Common myeloid progenitor, CD34-positive (primary cell): ENCODE measurements around the gene HEBP1.

Experiments used
- CTCF ChIA-PET: fragments of 350-600 bp; sonication (Branson Sonifier 250); formaldehyde crosslinking; loops from one replicate; lab custom pipeline; 2021; ENCODE audit warnings: antibody characterized with exemption; lab: Charles Lee
- POLR2A ChIA-PET: fragments of 350-600 bp; sonication (Branson Sonifier 250); formaldehyde crosslinking; loops from one replicate; lab custom pipeline; 2021; ENCODE audit warnings: antibody characterized with exemption; lab: Charles Lee
- DNase-seq, 3 donors: peaks; one replicate each; pipeline versions ENCODE4 v3.0.0 to v3.0.0-alpha.2; 2013
- H3K27ac ChIP-seq, 2 experiments: 1 replicate in 1 of 2; 2 replicates in 1 of 2; pipeline ENCODE4 v1.7.0; 2013; ENCODE audit warnings: inconsistent platforms in 2 of 2, low read length in 2 of 2, mild to moderate bottlenecking in 2 of 2, low read depth in 1 of 2, moderate library complexity in 1 of 2; ENCODE audit not compliant: severe bottlenecking in 2 of 2, insufficient read depth in 1 of 2, poor library complexity in 1 of 2
- H3K27me3 ChIP-seq, 5 experiments: replicated peaks in 2 of 5; 1 replicate in 3 of 5; 2 replicates in 2 of 5; pipeline versions ENCODE4 v1.6.1 to v1.7.0; 2013; ENCODE audit warnings: low read length in 4 of 5, mild to moderate bottlenecking in 2 of 5, moderate library complexity in 2 of 5, inconsistent platforms in 1 of 5; ENCODE audit not compliant: insufficient read depth in 5 of 5, control insufficient read depth in 4 of 5
- H3K36me3 ChIP-seq, 4 experiments: 1 replicate in 2 of 4; 2 replicates in 2 of 4; pipeline versions ENCODE4 v1.6.1 to v1.7.0; 2013; ENCODE audit warnings: low read length in 3 of 4, control low read depth in 1 of 4, mild to moderate bottlenecking in 1 of 4; ENCODE audit not compliant: control insufficient read depth in 4 of 4, insufficient read depth in 4 of 4
- H3K4me1 ChIP-seq, 4 experiments: 1 replicate in 3 of 4; 2 replicates in 1 of 4; pipeline versions ENCODE4 v1.6.1 to v1.7.1; 2013; ENCODE audit warnings: low read length in 3 of 4, mild to moderate bottlenecking in 3 of 4, control low read depth in 1 of 4, inconsistent platforms in 1 of 4, moderate library complexity in 1 of 4; ENCODE audit not compliant: control insufficient read depth in 4 of 4, insufficient read depth in 4 of 4; ENCODE audit errors: control extremely low read depth in 1 of 4
- H3K4me3 ChIP-seq, 7 experiments: 1 replicate in 4 of 7; 2 replicates in 3 of 7; pipeline versions ENCODE4 v1.5.1 to v1.7.0; 2013; ENCODE audit warnings: mild to moderate bottlenecking in 7 of 7, low read length in 6 of 7, moderate library complexity in 6 of 7, inconsistent platforms in 2 of 7, low read depth in 2 of 7, control low read depth in 1 of 7; ENCODE audit not compliant: insufficient read depth in 4 of 7, control insufficient read depth in 1 of 7; ENCODE audit errors: extremely low read depth in 1 of 7
- H3K9me3 ChIP-seq, 5 experiments: 1 replicate in 4 of 5; 2 replicates in 1 of 5; pipeline versions ENCODE4 v1.6.1 to v1.7.1; 2013; ENCODE audit warnings: low read length in 4 of 5, mild to moderate bottlenecking in 2 of 5, inconsistent platforms in 1 of 5, low read depth in 1 of 5, moderate library complexity in 1 of 5; ENCODE audit not compliant: control insufficient read depth in 4 of 5, insufficient read depth in 2 of 5; ENCODE audit errors: control extremely low read depth in 1 of 5
- whole genome bisulfite sequencing: methylation state at CpG from one replicate; pipeline ENCODE4 v1.1.5; 2013; ENCODE audit not compliant: insufficient coverage; 5-methylcytosine and 5-hydroxymethylcytosine counted together

HEBP1 gene

DNA sequence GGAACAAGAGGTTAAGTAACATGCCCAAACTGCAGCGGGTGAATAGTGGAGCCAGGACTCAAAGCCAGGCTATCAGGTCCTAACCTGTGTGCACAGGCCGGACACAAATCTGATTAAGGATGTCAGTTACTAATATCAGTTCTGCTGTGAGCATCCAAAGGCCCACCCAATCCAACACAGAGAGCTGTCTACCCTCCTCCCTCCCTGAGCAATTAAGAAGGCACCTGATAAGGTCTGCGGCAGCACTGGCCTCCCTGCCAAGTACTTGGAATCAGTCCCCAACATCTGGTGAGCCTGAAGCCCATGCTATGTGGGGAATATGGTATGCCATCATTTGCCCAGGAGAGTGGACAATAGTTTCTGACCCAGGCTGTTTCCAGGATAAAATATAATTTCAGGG lies 3.9 kb downstream of the HEBP1 start:
- no peaks in the 10 kb centered on the region for H3K27me3 ChIP-seq
- no peaks in the 10 kb centered on the region for H3K9me3 ChIP-seq
- 77% methylated on average over 2 of the region's 3 CpGs for WGBS
- peaks cover 13 to 65% (median 49%) of the 10 kb centered on the region in 4 experiments for H3K4me1 ChIP-seq
- POLR2A ChIA-PET, result no interaction called here
- peak in 2 of 3 donors; percentile 27 to 47 for DNase-seq
- H3K27ac ChIP-seq, result no peak overlapping the region
- CTCF ChIA-PET, result interaction anchor here (1.1 to 14.8 kb wide), 4 partner anchors 10 to 218 kb away, joined by 3 to 123 read pairs (median 6); no protein-coding TSS in a partner anchor
- no peak overlapping the region for H3K4me3 ChIP-seq
- peaks cover 0 to 13% (median 0%) of the 10 kb centered on the region in 4 experiments for H3K36me3 ChIP-seq

DNA sequence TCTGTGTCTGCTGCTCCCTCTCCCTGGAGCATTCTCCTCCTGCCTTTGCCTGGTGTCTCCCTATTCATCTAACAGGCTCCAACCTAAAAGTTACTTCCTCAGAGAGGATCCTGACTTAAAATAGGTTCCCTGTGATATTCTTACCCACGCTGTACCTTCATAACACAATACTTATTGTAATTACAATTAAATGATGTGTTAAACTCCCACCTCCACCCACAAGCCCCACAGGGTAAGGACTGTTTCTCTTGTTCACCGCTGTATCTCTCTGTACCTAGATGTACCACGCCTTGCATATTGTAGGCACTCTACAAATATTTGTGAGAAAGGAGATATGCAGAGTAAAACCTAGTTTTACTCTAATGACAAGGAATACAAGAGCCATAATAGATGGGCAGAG lies 5.0 kb downstream of the HEBP1 start:
- peaks cover 0 to 13% (median 0%) of the 10 kb centered on the region in 4 experiments for H3K36me3 ChIP-seq
- ChIA-PET POLR2A (no interaction called here), CTCF (interaction anchor here (0.9 to 14.8 kb wide), 3 partner anchors 10 to 215 kb away, joined by 3 to 123 read pairs (median 7); no protein-coding TSS in a partner anchor)
- H3K27ac ChIP-seq, result no peak overlapping the region
- no CpG with 5 or more reads among the region's 3 CpGs for WGBS
- no peaks in the 10 kb centered on the region for H3K27me3 ChIP-seq
- peaks cover 13 to 62% (median 46%) of the 10 kb centered on the region in 4 experiments for H3K4me1 ChIP-seq
- no peak overlapping the region for H3K4me3 ChIP-seq
- no peaks in the 10 kb centered on the region for H3K9me3 ChIP-seq
- DNase-seq, result no peak

DNA sequence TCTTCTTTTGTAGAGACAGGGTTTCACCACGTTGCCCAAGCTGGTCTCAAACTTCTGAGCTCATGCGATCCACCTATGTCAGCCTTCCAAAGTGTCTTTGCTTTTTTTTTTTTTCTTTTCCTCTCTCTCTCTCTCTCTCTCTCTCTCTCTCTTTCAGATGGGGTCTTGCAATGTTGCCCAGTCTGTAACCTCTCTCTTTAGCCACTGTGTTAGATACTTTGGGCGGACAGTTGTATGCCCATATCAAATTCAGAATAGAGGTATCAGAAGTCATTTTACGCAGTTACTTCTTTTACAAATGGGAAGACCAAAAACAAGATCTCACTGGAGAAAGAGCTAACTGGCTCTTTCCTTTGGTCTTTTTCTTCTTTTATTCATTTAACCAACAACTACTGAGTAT lies 6.7 kb downstream of the HEBP1 start:
- Histone ChIP-seq H3K36me3 (peaks cover 0 to 20% (median 6%) of the 10 kb centered on the region in 4 experiments), H3K4me1 (peaks cover 9 to 47% (median 32%) of the 10 kb centered on the region in 4 experiments), H3K9me3 (no peaks in the 10 kb centered on the region), H3K27ac (peak overlapping the region in 1 of 2 experiments; percentile 92), H3K4me3 (peak overlapping the region in 4 of 7 experiments; percentile 30 to 78 (median 58)), H3K27me3 (no peaks in the 10 kb centered on the region)
- ChIA-PET POLR2A (no interaction called here), CTCF (interaction anchor here (0.6 to 14.8 kb wide), 4 partner anchors 14 to 217 kb away, joined by 3 to 123 read pairs (median 3); no protein-coding TSS in a partner anchor)
- no peak for DNase-seq
- WGBS, result 100% methylated on average over 2 of the region's 4 CpGs

DNA sequence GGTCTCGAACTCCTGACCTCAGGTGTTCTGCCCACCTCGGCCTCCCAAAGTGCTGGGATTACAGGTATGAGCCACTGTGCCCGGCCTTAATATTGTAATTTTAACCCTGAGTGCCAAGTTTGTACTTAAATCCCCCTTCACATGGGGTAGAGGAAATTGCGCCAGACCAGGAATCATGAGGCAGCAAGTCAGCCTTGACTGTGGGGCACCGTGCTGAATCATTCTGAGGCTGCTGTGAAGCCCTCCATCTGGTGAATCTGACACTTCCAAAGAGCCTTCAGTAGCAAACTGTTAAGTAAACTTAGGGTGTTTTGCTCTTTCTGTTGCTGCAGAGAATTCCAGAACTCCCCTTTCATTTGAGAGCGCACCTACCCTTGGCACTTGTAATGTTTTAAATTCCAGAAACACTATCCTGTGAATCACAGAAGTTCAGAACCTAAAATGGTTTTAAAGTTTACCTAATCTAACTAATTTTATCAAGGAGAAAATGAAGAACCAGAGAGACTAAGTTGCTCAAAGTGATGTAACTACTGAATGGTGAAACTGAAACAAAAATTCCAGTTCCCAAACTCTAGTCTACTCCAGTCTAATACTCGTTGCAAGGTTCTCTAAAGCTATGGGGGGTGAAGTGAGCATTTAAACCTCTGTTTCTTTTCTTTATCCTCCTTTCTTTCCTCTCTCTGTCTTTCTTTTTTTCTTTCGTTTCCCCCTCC lies 7.5 kb downstream of the HEBP1 start:
- H3K4me1 ChIP-seq, result peaks cover 9 to 43% (median 30%) of the 10 kb centered on the region in 4 experiments
- peak overlapping the region in 6 of 7 experiments; percentile 48 to 78 (median 56) for H3K4me3 ChIP-seq
- POLR2A ChIA-PET, result interaction anchor here (0.6 kb wide), 1 partner anchor 57 kb away, joined by 5 read pairs; no protein-coding TSS in a partner anchor
- no peaks in the 10 kb centered on the region for H3K9me3 ChIP-seq
- peak; percentile 90 to 95 (median 95) for DNase-seq
- H3K27me3 ChIP-seq, result no peaks in the 10 kb centered on the region
- peaks cover 0 to 21% (median 10%) of the 10 kb centered on the region in 4 experiments for H3K36me3 ChIP-seq
- CTCF ChIA-PET, result interaction anchor here (0.6 to 14.8 kb wide), 4 partner anchors 15 to 218 kb away, joined by 3 to 123 read pairs (median 3); no protein-coding TSS in a partner anchor
- 35% methylated on average over 5 of the region's 8 CpGs for WGBS
- H3K27ac ChIP-seq, result peak overlapping the region; percentile 78 to 92

DNA sequence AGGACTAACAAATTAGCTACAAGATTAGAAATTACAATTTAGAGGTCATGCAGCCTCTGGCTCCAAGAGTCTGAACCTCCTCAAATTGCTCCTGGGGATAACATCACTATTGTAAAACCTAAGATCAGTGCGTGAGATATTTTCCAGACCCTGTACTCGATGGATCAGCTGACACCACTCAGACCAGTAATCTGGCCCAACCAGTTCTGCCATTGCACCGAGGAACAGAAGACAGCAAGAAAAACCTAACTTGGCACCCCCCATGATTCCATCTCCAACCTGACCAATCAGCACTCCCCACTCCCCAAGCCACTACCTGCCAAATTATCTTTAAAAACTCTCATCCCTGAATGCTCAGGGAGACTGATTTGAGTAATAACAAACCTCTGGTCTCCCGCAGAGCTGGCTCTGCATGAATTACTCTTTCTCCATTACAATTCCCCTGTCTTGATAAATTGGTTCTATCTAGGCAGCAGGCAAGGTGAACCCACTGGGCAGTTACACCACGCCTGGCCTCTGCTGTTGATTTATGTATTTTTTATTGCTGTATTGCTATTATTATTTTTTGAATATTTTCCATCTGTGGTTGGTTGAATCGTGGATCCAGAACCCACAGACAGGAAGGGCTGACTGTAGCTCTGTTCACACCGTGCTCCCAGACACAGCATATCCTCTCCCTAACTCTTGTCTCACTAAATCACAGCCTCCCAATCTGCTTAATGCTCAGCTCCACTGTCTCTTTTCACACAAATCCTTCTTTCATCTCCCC lies 9.2 kb downstream of the HEBP1 start:
- H3K36me3 ChIP-seq, result peaks cover 0 to 32% (median 23%) of the 10 kb centered on the region in 4 experiments
- no peaks in the 10 kb centered on the region for H3K27me3 ChIP-seq
- ChIA-PET CTCF (interaction anchor here (0.9 to 14.8 kb wide), 3 partner anchors 72 to 219 kb away, joined by 3 to 123 read pairs (median 3); no protein-coding TSS in a partner anchor), POLR2A (no interaction called here)
- no peak overlapping the region for H3K4me3 ChIP-seq
- 70% methylated on average over 6 of the region's 7 CpGs for whole genome bisulfite sequencing
- peaks cover 7 to 36% (median 23%) of the 10 kb centered on the region in 4 experiments for H3K4me1 ChIP-seq
- no peak overlapping the region for H3K27ac ChIP-seq
- DNase-seq, result no peak
- H3K9me3 ChIP-seq, result no peaks in the 10 kb centered on the region

DNA sequence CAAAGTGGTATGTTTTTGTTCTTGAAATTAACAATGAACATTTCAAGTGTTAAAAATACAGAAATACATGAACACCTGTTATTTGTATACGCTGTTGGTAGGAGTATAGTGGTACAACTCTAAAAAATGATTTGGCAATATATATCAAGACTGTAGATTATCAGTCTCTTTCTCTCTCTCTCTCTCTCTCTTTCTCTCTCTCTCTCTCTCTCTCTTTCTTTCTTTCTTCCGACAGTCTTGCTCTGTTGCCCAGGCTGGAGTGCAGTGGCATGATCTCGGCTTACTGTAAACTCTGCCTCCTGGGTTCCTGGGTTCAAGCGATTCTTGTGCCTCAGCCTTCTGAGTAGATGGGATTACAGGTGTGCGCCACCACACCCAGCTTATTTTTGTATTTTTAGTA lies 12.6 kb downstream of the HEBP1 start:
- ChIA-PET POLR2A (no interaction called here), CTCF (interaction anchor here (1.1 to 14.8 kb wide), 3 partner anchors 11 to 223 kb away, joined by 3 to 123 read pairs (median 4); no protein-coding TSS in a partner anchor)
- Histone ChIP-seq H3K27me3 (no peaks in the 10 kb centered on the region), H3K4me3 (no peak overlapping the region), H3K9me3 (no peaks in the 10 kb centered on the region), H3K4me1 (peaks cover 0 to 17% (median 11%) of the 10 kb centered on the region in 4 experiments), H3K27ac (no peak overlapping the region), H3K36me3 (peaks cover 0 to 42% (median 33%) of the 10 kb centered on the region in 4 experiments)
- WGBS, result 94% methylated on average over 3 of the region's 5 CpGs
- no peak for DNase-seq
